Posterior vena cava (tissue), 2 donors: ENCODE results near the gene LRRC45. TPM values are rescaled to one million over a fixed set of nuclear protein-coding genes. Genes with fewer than 3 reads are reported as not detected.

Experiments
- DNase-seq: peaks from one replicate; pipeline ENCODE4 v3.0.0-alpha.2; 2020; ENCODE audit warnings: low spot score
- intact Hi-C, 2 donors: fragments of 100-400 bp; cut with DNase I; formaldehyde crosslinking; loops; one replicate each; pipeline versions ENCODE4 v1.14.1 to v1.14.2; 2022 to 2023
- total RNA-seq, 2 donors: library from RNA; stranded (reverse); fragmentation: NEBNext Ultra II Directional; extraction: Animal tissue kit (Norgen Biotek cat#: 25700); gene quantifications; one replicate each; pipeline ENCODE4 v1.2.1, GENCODE V29; 2021
- donor health status: DM: yes; HTN: yes; CAD: no.
- donor health status: DM: yes; HTN: yes; CAD: no.

LRRC45 gene
- total RNA-seq, 2 donors from 2014 or later: 3.8 to 5.7 TPM

- intact Hi-C loops: no loop called here
- no peak for DNase-seq
Observed at GRCh38 chr17:82004517-82005455, 18.3 kb upstream of the LRRC45 start.

GRCh38 chr17:82005701-82006348, 17.3 kb upstream of the LRRC45 start:
- DNase-seq: no peak
- intact Hi-C loops: no loop called here

- intact Hi-C loops: no loop called here
- no peak for DNase-seq
Observed at GRCh38 chr17:82006468-82007227, 16.5 kb upstream of the LRRC45 start.

- DNase-seq: no peak
- intact Hi-C loops: no loop called here
Observed at GRCh38 chr17:82007228-82007494, 15.9 kb upstream of the LRRC45 start.

- intact Hi-C loops: no loop called here
- DNase-seq: no peak
Observed at GRCh38 chr17:82007495-82008257, 15.4 kb upstream of the LRRC45 start.

- intact Hi-C loops: no loop called here
- no peak for DNase-seq
Observed at GRCh38 chr17:82008258-82008940, 14.7 kb upstream of the LRRC45 start.

GRCh38 chr17:82008941-82009405, 14.1 kb upstream of the LRRC45 start:
- no peak for DNase-seq
- intact Hi-C loops: no loop called here

GRCh38 chr17:82009413-82009812, 13.7 kb upstream of the LRRC45 start:
- DNase-seq: no peak
- intact Hi-C loops: no loop called here

GRCh38 chr17:82010575-82011525, 12.3 kb upstream of the LRRC45 start:
- intact Hi-C loops: no loop called here
- no peak for DNase-seq

- intact Hi-C loops: no loop called here
- no peak for DNase-seq
Observed at GRCh38 chr17:82011617-82012187, 11.4 kb upstream of the LRRC45 start.

- no peak for DNase-seq
- intact Hi-C loops: no loop called here
Observed at GRCh38 chr17:82012261-82012639, 10.9 kb upstream of the LRRC45 start.

GRCh38 chr17:82012640-82013295, 10.3 kb upstream of the LRRC45 start:
- intact Hi-C loops: no loop called here
- DNase-seq: no peak

GRCh38 chr17:82013341-82013740, 9.8 kb upstream of the LRRC45 start:
- DNase-seq: no peak
- intact Hi-C loops: no loop called here

GRCh38 chr17:82013772-82014321, 9.3 kb upstream of the LRRC45 start:
- intact Hi-C loops: no loop called here
- no peak for DNase-seq

GRCh38 chr17:82014432-82014831, 8.7 kb upstream of the LRRC45 start:
- intact Hi-C loops: no loop called here
- no peak for DNase-seq

GRCh38 chr17:82014971-82015310, 8.2 kb upstream of the LRRC45 start:
- DNase-seq: no peak
- intact Hi-C loops: no loop called here
